ENCODE data around the gene CDCA7L.

The CDCA7L gene, protein sequence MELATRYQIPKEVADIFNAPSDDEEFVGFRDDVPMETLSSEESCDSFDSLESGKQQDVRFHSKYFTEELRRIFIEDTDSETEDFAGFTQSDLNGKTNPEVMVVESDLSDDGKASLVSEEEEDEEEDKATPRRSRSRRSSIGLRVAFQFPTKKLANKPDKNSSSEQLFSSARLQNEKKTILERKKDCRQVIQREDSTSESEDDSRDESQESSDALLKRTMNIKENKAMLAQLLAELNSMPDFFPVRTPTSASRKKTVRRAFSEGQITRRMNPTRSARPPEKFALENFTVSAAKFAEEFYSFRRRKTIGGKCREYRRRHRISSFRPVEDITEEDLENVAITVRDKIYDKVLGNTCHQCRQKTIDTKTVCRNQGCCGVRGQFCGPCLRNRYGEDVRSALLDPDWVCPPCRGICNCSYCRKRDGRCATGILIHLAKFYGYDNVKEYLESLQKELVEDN

DNA sequence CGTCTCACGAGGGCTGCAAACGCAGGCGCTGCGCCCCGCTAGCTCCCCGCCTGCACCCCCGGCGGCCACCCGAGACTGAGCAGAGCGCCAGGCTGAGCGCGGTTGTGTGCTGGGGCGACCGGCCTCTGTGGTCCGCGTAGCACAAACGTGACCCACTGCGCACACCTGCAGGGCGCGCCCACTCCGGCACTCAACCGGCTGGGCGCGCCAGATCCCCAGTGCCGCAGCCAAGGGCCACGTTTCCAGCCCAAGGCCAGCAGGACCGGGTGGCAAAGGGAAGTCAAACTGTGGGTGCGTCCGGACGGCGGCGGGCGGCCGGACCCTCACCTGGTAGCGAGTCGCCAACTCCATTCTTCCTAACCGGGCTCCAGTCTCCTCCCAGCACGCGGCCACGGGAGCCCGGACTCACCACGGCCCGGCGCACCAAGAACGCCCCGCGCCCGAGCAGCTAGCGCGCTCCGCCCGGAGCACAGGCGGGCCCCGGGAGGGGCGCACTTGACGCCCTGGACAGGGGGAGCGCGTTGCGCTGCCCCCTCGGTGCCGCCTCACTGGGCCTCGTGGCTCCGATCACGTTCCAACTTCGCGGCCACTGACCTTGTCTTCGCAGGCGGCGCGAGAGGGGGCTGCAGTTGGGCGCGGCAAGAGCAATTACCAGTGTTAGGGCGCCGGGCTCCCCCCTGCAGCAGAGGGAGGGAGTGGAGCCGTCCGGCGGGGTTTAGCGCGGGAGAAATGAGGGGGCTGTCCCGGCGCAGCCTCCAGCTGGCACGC, at the start of gene CDCA7L:
Gene CDCA7L (minus strand): TSS at position 446 of the 768 bp plus-strand sequence. CDS start 95 bp downstream, at position 351.
- Mint-ChIP-seq H3K27me3 (peaks cover 8% of the 10 kb centered on the region), H3K4me1 (ENCODE audit: low read depth) (peaks cover 68% of the 10 kb centered on the region), H3K36me3 (ENCODE audit: low read depth) (peaks cover 19% of the 10 kb centered on the region), H3K27ac (peak within 1 kb of the TSS; percentile 88), H3K4me3 (peak within 1 kb of the TSS; percentile 90), H3K9me3 (no peaks in the 10 kb centered on the region)

DNA sequence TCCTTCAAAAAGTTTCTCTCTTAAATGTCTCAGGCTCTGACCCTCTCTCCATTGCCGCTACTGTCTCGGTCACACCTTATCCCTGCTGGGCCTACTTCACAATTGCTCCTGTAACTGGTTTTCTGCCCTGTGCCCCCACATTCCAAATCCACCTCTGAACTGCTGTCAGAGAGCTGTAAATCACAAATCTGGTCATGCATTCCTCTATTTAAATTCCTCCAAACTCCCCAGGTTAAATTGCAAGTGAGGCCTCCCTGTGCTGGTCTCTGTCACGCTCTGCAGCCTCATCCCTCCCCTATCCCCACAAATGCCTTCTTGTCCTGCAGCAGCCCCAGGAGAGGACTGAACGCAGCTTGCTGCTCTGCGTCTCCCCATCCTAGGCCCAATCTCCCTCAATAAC, 40.4 kb upstream of the CDCA7L start:
- H3K27ac Mint-ChIP-seq: no peak overlapping the region
- H3K27me3 Mint-ChIP-seq: no peaks in the 10 kb centered on the region
- H3K9me3 Mint-ChIP-seq: no peaks in the 10 kb centered on the region
- H3K4me1 Mint-ChIP-seq (ENCODE audit: low read depth): no peaks in the 10 kb centered on the region
- H3K36me3 Mint-ChIP-seq (ENCODE audit: low read depth): no peaks in the 10 kb centered on the region
- no peak overlapping the region for H3K4me3 Mint-ChIP-seq

DNA sequence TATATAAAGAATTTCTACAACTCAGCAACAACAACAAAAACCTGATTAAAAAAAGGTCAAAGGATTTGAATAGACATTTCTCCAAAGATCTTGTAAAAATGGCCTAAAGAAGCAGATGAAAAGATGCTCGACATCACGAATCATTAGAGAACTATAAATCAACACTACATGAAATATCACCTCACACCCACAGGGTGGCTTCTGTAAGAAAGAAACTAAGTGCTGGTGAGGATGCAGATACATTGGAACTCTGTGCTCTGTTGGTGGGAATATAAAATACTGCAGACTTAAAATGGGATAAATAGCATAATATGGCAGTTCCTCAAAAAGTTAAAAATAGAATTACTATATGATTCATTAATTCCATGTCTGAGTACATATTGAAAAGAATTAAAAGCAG, 38.3 kb upstream of the CDCA7L start:
- no peaks in the 10 kb centered on the region for H3K4me1 Mint-ChIP-seq (ENCODE audit: low read depth)
- H3K4me3 Mint-ChIP-seq: no peak overlapping the region
- H3K27me3 Mint-ChIP-seq: no peaks in the 10 kb centered on the region
- no peak overlapping the region for H3K27ac Mint-ChIP-seq
- H3K36me3 Mint-ChIP-seq (ENCODE audit: low read depth): no peaks in the 10 kb centered on the region
- H3K9me3 Mint-ChIP-seq: no peaks in the 10 kb centered on the region

- Mint-ChIP-seq H3K36me3 (ENCODE audit: low read depth) (no peaks in the 10 kb centered on the region), H3K9me3 (no peaks in the 10 kb centered on the region), H3K4me3 (no peak overlapping the region), H3K27ac (no peak overlapping the region), H3K4me1 (ENCODE audit: low read depth) (no peaks in the 10 kb centered on the region), H3K27me3 (no peaks in the 10 kb centered on the region)
Measured at GRCh38 chr7:21983056-21983455, 37.4 kb upstream of the CDCA7L start.

GRCh38 chr7:21981524-21981923, 35.8 kb upstream of the CDCA7L start:
- H3K27ac Mint-ChIP-seq: no peak overlapping the region
- H3K27me3 Mint-ChIP-seq: no peaks in the 10 kb centered on the region
- no peaks in the 10 kb centered on the region for H3K9me3 Mint-ChIP-seq
- H3K36me3 Mint-ChIP-seq (ENCODE audit: low read depth): no peaks in the 10 kb centered on the region
- H3K4me3 Mint-ChIP-seq: no peak overlapping the region
- no peaks in the 10 kb centered on the region for H3K4me1 Mint-ChIP-seq (ENCODE audit: low read depth)

DNA sequence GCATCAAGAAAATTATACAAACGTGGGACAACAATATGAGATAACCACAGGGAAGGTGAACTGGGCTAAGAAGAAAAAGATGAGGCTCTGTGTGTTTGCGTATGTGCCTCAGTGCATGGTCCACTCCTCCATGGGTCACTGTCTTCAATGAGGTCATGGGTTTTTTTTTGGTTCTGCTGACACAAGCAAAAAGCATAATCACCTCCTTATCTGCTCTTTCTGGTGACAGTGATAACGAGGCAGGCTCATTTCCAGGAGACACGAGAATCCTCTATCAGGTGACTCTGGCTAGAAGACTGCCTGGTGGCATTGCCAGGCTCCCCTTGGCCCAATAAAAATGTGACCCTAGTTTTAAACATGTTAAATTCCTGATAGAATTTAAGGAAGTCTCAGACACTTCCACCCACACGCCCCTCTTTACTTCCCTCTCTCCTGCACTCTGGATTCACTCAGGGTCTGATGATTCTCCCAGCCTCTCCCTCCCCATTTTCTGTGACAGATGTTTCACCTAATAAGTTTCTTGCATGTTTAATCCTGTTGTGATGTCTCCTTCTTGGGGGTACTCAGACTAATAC, 35.3 kb upstream of the CDCA7L start:
- H3K9me3 Mint-ChIP-seq: no peaks in the 10 kb centered on the region
- no peaks in the 10 kb centered on the region for H3K4me1 Mint-ChIP-seq (ENCODE audit: low read depth)
- H3K27me3 Mint-ChIP-seq: no peaks in the 10 kb centered on the region
- H3K27ac Mint-ChIP-seq: no peak overlapping the region
- H3K4me3 Mint-ChIP-seq: no peak overlapping the region
- no peaks in the 10 kb centered on the region for H3K36me3 Mint-ChIP-seq (ENCODE audit: low read depth)

DNA sequence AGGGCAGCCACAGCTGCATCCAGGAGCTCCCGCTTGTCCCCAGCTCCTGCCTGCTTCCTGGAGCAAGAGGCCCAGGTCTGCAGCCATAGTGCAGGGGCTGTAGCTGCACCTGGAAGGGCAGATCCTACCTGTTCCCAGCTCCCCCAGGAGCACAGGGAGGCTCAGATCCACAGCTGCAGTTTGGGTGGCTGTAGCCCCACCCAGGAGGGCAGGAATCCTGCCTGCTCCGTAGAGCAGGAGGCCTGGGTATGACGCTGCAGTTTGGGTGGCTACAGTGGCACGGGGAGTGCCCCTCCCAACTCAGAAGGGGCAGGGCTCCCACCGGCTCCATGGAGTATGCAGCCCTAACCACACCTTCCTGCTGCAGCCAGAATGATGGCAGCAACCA, 26.7 kb upstream of the CDCA7L start:
- no peak overlapping the region for H3K27ac Mint-ChIP-seq
- H3K36me3 Mint-ChIP-seq (ENCODE audit: low read depth): no peaks in the 10 kb centered on the region
- no peak overlapping the region for H3K4me3 Mint-ChIP-seq
- H3K4me1 Mint-ChIP-seq (ENCODE audit: low read depth): peaks cover 7% of the 10 kb centered on the region
- no peaks in the 10 kb centered on the region for H3K27me3 Mint-ChIP-seq
- H3K9me3 Mint-ChIP-seq: no peaks in the 10 kb centered on the region

GRCh38 chr7:21971780-21972396, 26.2 kb upstream of the CDCA7L start:
- Mint-ChIP-seq H3K27me3 (no peaks in the 10 kb centered on the region), H3K27ac (no peak overlapping the region), H3K9me3 (no peaks in the 10 kb centered on the region), H3K4me1 (ENCODE audit: low read depth) (peaks cover 10% of the 10 kb centered on the region), H3K4me3 (no peak overlapping the region), H3K36me3 (ENCODE audit: low read depth) (no peaks in the 10 kb centered on the region)

DNA sequence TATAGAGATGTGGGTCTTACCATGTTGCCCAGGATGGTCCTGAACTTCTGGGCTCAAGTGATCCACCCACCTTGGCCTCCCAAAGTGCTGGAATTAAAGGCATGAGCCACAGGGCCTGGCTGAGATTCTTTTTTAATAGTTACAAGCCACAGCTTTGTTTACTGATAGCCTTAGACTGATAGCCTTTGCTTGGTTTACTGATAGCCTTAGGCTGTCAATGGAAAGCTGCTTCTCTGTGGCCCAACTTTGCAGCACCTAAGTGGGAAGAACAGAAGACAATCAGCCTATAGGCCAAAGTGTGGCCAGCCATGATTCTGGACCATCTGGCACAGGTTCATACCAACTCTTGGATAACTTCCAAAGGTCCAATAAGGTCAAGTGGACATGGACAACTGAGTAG, 24.1 kb upstream of the CDCA7L start:
- no peaks in the 10 kb centered on the region for H3K9me3 Mint-ChIP-seq
- H3K36me3 Mint-ChIP-seq (ENCODE audit: low read depth): no peaks in the 10 kb centered on the region
- no peak overlapping the region for H3K27ac Mint-ChIP-seq
- peaks cover 20% of the 10 kb centered on the region for H3K4me1 Mint-ChIP-seq (ENCODE audit: low read depth)
- no peaks in the 10 kb centered on the region for H3K27me3 Mint-ChIP-seq
- no peak overlapping the region for H3K4me3 Mint-ChIP-seq

DNA sequence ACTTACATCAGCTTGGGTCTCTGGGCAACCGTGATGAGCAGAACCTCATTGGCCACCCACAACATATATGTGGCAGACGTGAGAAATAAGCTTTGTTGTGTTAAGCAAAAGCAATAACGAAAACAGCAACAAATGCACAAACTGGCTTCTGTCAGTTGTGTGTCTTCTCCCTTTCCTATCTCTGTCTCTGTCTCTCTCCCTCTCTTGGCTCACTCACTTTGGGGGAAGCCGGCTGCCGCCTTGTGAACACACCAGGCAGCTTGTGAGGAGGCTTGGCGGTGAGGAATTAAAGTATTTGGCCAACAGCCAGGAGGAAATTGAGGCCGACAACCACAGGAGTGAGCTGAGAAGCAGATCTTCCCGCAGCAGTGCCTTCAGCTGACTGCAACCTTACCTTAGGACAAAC, 21.9 kb upstream of the CDCA7L start:
- H3K4me1 Mint-ChIP-seq (ENCODE audit: low read depth): peaks cover 20% of the 10 kb centered on the region
- no peaks in the 10 kb centered on the region for H3K27me3 Mint-ChIP-seq
- no peak overlapping the region for H3K4me3 Mint-ChIP-seq
- no peaks in the 10 kb centered on the region for H3K9me3 Mint-ChIP-seq
- H3K27ac Mint-ChIP-seq: peak overlapping the region; percentile 0
- no peaks in the 10 kb centered on the region for H3K36me3 Mint-ChIP-seq (ENCODE audit: low read depth)

DNA sequence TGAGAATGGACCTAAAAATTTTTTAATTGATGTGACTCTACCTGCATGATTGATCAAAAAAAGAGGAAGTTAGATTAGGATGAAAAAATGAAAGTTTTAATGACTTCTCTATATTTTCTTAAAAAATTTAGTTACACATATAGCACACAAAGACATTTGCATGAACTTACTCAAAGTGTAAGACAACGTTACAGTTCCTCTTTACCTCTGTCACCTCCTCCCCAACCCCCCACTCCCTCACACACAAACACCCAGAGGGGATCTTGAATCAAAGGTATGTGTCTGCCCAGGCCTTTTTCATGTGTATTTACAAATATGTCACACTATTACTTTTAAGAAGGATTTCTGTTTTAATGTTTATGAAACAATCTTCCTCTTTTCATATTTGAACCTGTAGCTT, 20.6 kb upstream of the CDCA7L start:
- H3K4me3 Mint-ChIP-seq: no peak overlapping the region
- no peaks in the 10 kb centered on the region for H3K27me3 Mint-ChIP-seq

GRCh38 chr7:21965291-21965690, 19.6 kb upstream of the CDCA7L start:
- Mint-ChIP-seq H3K27me3 (no peaks in the 10 kb centered on the region), H3K36me3 (ENCODE audit: low read depth) (no peaks in the 10 kb centered on the region), H3K4me3 (no peak overlapping the region), H3K9me3 (no peaks in the 10 kb centered on the region), H3K4me1 (ENCODE audit: low read depth) (peaks cover 20% of the 10 kb centered on the region), H3K27ac (no peak overlapping the region)

More for the DNA sequence above, 20.6 kb upstream of the CDCA7L start:
- no peaks in the 10 kb centered on the region for H3K36me3 Mint-ChIP-seq (ENCODE audit: low read depth)
- no peaks in the 10 kb centered on the region for H3K9me3 Mint-ChIP-seq
- no peak overlapping the region for H3K27ac Mint-ChIP-seq
- H3K4me1 Mint-ChIP-seq (ENCODE audit: low read depth): peaks cover 20% of the 10 kb centered on the region

GRCh38 chr7:21962677-21963076, 17.0 kb upstream of the CDCA7L start:
- Mint-ChIP-seq H3K9me3 (no peaks in the 10 kb centered on the region), H3K27me3 (no peaks in the 10 kb centered on the region), H3K4me3 (no peak overlapping the region), H3K4me1 (ENCODE audit: low read depth) (peaks cover 16% of the 10 kb centered on the region), H3K36me3 (ENCODE audit: low read depth) (no peaks in the 10 kb centered on the region), H3K27ac (no peak overlapping the region)

GRCh38 chr7:21960922-21961321, 15.2 kb upstream of the CDCA7L start:
- no peak overlapping the region for H3K27ac Mint-ChIP-seq
- H3K36me3 Mint-ChIP-seq (ENCODE audit: low read depth): no peaks in the 10 kb centered on the region
- H3K4me1 Mint-ChIP-seq (ENCODE audit: low read depth): peaks cover 4% of the 10 kb centered on the region
- no peaks in the 10 kb centered on the region for H3K27me3 Mint-ChIP-seq
- H3K9me3 Mint-ChIP-seq: no peaks in the 10 kb centered on the region
- no peak overlapping the region for H3K4me3 Mint-ChIP-seq

DNA sequence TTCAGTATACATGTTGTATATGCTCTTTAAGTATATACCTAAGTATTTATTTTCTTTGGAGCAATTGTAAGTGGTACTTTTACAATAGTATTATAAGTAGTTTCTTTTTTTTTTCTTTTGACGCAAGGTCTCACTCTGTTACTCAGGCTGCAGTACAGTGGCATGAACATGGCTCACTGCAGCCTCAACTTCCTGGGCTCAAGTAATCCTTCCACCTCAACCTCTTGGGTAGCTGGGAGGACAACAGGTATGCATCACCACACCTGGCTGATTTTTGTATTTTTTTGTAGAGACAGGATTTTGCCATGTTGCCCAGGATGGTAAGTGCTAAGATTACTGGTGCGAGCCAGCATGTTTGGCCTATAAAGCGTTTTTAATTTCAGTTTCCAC, 13.7 kb upstream of the CDCA7L start:
- no peaks in the 10 kb centered on the region for H3K36me3 Mint-ChIP-seq (ENCODE audit: low read depth)
- H3K4me1 Mint-ChIP-seq (ENCODE audit: low read depth): no peaks in the 10 kb centered on the region
- H3K27me3 Mint-ChIP-seq: no peaks in the 10 kb centered on the region
- H3K9me3 Mint-ChIP-seq: no peaks in the 10 kb centered on the region
- H3K4me3 Mint-ChIP-seq: no peak overlapping the region
- no peak overlapping the region for H3K27ac Mint-ChIP-seq

Data from stimulated activated naive CD8-positive, alpha-beta T cell treated with anti-CD3 and anti-CD28 coated beads, Interleukin-15, Interleukin-2, amounts not matched to agents 100 ng/mL and 50 ng/mL, for 24 hours (primary cell).